ENCODE measurements around the gene RERE.

DNA sequence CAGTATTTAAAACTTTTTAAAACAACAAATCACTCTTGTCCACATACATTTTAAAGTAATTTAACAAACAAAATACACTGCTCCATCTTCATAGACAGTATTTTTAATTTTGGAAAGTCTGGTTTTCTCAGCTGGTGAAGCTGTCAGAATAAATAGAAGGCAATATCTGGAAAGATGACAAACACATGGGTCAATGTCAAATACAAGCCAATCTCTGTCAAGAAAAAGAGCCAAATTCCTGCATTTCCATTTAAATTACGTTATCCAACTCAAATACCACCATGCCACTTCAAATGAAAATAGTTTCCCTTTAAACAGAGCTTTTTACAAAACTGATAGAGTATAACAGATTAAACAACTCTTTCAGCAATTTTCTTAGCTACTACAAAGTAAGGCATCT, 176.5 kb downstream of the RERE start:
- TF ChIP-seq, protein P1, sequence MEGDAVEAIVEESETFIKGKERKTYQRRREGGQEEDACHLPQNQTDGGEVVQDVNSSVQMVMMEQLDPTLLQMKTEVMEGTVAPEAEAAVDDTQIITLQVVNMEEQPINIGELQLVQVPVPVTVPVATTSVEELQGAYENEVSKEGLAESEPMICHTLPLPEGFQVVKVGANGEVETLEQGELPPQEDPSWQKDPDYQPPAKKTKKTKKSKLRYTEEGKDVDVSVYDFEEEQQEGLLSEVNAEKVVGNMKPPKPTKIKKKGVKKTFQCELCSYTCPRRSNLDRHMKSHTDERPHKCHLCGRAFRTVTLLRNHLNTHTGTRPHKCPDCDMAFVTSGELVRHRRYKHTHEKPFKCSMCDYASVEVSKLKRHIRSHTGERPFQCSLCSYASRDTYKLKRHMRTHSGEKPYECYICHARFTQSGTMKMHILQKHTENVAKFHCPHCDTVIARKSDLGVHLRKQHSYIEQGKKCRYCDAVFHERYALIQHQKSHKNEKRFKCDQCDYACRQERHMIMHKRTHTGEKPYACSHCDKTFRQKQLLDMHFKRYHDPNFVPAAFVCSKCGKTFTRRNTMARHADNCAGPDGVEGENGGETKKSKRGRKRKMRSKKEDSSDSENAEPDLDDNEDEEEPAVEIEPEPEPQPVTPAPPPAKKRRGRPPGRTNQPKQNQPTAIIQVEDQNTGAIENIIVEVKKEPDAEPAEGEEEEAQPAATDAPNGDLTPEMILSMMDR (conservative IDR thresholded peaks at IDR 0.05; ENCODE audit: low read length) = no peak
- no peak for TF ChIP-seq EZH2phosphoT487 (IDR thresholded peaks at IDR 0.05; ENCODE audit: borderline replicate concordance, low read depth, low read length)

Data from OCI-LY7 (cell line).